ENCODE measurements around the gene CDH13.

CDH13 gene

DNA sequence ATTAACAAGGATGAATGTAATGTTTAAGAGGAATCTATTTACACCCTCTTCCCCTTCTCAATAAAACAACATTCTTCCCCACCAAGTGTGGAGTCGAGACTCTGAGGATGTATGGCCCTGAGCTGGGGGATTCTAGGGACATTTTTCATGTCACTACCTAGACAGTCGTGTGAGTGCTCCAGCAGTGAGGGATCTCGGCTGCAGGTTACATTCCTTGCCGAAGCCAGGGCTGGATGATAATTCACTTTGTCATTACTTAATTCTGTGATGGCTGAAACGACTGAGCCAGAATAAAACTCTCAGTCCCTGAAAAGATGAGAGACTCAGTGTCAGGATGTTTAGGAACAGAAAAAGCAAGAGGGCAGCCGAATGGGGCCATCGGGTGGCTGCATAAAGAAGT lies 1074.1 kb downstream of the CDH13 start:
- Histone ChIP-seq H3K4me3 (ENCODE audit: low read depth, low read length) (no peak overlapping the region), H2BK120ac (ENCODE audit: insufficient read depth, low read length, poor library complexity) (no peak overlapping the region), H4K12ac (ENCODE audit: low read depth, low read length) (no peak overlapping the region), H3K4ac (ENCODE audit: low read depth, low read length) (no peak overlapping the region), H3K4me1 (ENCODE audit: control insufficient read depth in 1 of 2, insufficient read depth in 2 of 2, low read length in 2 of 2) (no peaks in the 10 kb centered on the region), H3K18ac (ENCODE audit: low read length) (no peak overlapping the region), H2AK5ac (ENCODE audit: low read length) (no peak overlapping the region), H3K9me3 (ENCODE audit: insufficient read depth, low read depth, low read length) (no peaks in the 10 kb centered on the region), H3K79me1 (ENCODE audit: low read length) (no peaks in the 10 kb centered on the region), H3K9ac (ENCODE audit: low read length) (no peak overlapping the region), H4K91ac (ENCODE audit: low read depth, low read length) (no peak overlapping the region), H3K27me3 (ENCODE audit: insufficient read depth, low read length) (no peaks in the 10 kb centered on the region), H2AFZ (ENCODE audit: insufficient read depth, low read length, poor library complexity) (no peak overlapping the region), H2BK12ac (ENCODE audit: low read length) (no peak overlapping the region), H2BK5ac (ENCODE audit: low read depth, low read length, poor library complexity) (no peak overlapping the region), H3K14ac (ENCODE audit: low read length) (no peak overlapping the region), H3K27ac (ENCODE audit: low read depth, low read length) (no peak overlapping the region), H3K36me3 (ENCODE audit: control insufficient read depth in 1 of 2, insufficient read depth in 2 of 2, low read length in 2 of 2) (no peaks in the 10 kb centered on the region), H3K79me2 (ENCODE audit: control insufficient read depth, insufficient read depth, low read length, poor library complexity) (no peaks in the 10 kb centered on the region), H3K4me2 (ENCODE audit: low read length) (no peak overlapping the region), H4K8ac (ENCODE audit: low read depth, low read length) (no peak overlapping the region), H3K23ac (ENCODE audit: low read length) (no peak overlapping the region)
- no CpG with 5 or more reads among the region's 7 CpGs for WGBS (ENCODE audit: extremely low coverage, insufficient coverage, insufficient read length)
- no peak for DNase-seq

DNA sequence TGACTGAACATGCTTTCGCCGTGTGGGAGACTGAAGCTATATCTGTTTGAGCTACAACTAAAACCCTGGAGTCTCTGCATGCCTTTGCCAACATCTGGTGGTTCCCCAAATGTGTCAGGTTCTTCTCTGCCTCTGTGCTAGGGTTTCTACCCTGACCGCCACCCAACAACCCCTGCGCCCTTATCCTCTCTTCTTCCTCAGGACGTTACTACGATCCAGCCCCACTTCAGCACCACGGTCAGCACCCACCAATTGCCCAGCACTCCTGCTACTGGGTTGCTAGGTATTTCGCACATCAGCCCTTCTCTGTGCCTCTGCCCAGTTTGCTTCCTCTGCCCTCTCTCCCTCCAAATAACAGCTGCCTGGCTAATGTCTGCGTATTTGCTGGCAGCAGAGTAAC lies 1074.7 kb downstream of the CDH13 start:
- Histone ChIP-seq H3K27ac (ENCODE audit: low read depth, low read length) (no peak overlapping the region), H2AK5ac (ENCODE audit: low read length) (no peak overlapping the region), H2BK120ac (ENCODE audit: insufficient read depth, low read length, poor library complexity) (no peak overlapping the region), H3K79me1 (ENCODE audit: low read length) (no peaks in the 10 kb centered on the region), H3K4me3 (ENCODE audit: low read depth, low read length) (no peak overlapping the region), H2AFZ (ENCODE audit: insufficient read depth, low read length, poor library complexity) (no peak overlapping the region), H3K4me1 (ENCODE audit: control insufficient read depth in 1 of 2, insufficient read depth in 2 of 2, low read length in 2 of 2) (no peaks in the 10 kb centered on the region), H3K79me2 (ENCODE audit: control insufficient read depth, insufficient read depth, low read length, poor library complexity) (no peaks in the 10 kb centered on the region), H3K9ac (ENCODE audit: low read length) (no peak overlapping the region), H3K4ac (ENCODE audit: low read depth, low read length) (no peak overlapping the region), H3K23ac (ENCODE audit: low read length) (no peak overlapping the region), H3K27me3 (ENCODE audit: insufficient read depth, low read length) (no peaks in the 10 kb centered on the region), H4K8ac (ENCODE audit: low read depth, low read length) (no peak overlapping the region), H4K91ac (ENCODE audit: low read depth, low read length) (no peak overlapping the region), H3K4me2 (ENCODE audit: low read length) (no peak overlapping the region), H3K18ac (ENCODE audit: low read length) (no peak overlapping the region), H3K14ac (ENCODE audit: low read length) (no peak overlapping the region), H3K36me3 (ENCODE audit: control insufficient read depth in 1 of 2, insufficient read depth in 2 of 2, low read length in 2 of 2) (no peaks in the 10 kb centered on the region), H2BK12ac (ENCODE audit: low read length) (no peak overlapping the region), H4K12ac (ENCODE audit: low read depth, low read length) (no peak overlapping the region), H2BK5ac (ENCODE audit: low read depth, low read length, poor library complexity) (no peak overlapping the region), H3K9me3 (ENCODE audit: insufficient read depth, low read depth, low read length) (no peaks in the 10 kb centered on the region)
- WGBS (ENCODE audit: extremely low coverage, insufficient coverage, insufficient read length) = no CpG with 5 or more reads among the region's 9 CpGs
- peak; percentile 21 to 62 for DNase-seq

DNA sequence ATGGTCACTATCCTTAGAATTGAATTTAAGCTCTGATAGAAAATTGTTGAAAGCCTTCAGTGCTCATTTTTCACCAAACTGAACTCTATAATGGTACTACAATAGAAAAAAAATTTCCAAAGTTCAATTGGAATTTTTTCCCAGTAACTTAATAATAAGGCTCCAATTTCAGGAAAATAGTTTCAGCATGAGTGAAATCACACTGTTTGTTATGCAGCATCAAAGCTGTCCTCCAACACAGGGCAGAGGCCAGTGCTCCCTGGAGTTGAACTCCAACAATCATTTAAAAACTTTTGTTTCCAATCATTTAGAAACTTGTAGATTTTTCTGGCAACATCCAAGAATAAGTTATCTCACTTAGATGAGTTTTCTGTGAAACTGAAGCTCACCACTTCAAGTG lies 1077.9 kb downstream of the CDH13 start:
- H3K36me3 ChIP-seq (ENCODE audit: control insufficient read depth in 1 of 2, insufficient read depth in 2 of 2, low read length in 2 of 2) = no peaks in the 10 kb centered on the region
- no peak overlapping the region for H3K27ac ChIP-seq (ENCODE audit: low read depth, low read length)
- DNase-seq = peak in 1 of 2 donors; percentile 7
- no peak overlapping the region for H2BK12ac ChIP-seq (ENCODE audit: low read length)
- no peak overlapping the region for H2AK5ac ChIP-seq (ENCODE audit: low read length)
- H4K12ac ChIP-seq (ENCODE audit: low read depth, low read length) = no peak overlapping the region
- no peaks in the 10 kb centered on the region for H3K27me3 ChIP-seq (ENCODE audit: insufficient read depth, low read length)
- no peak overlapping the region for H3K9ac ChIP-seq (ENCODE audit: low read length)
- no peaks in the 10 kb centered on the region for H3K79me2 ChIP-seq (ENCODE audit: control insufficient read depth, insufficient read depth, low read length, poor library complexity)
- H2BK5ac ChIP-seq (ENCODE audit: low read depth, low read length, poor library complexity) = no peak overlapping the region
- H3K4me2 ChIP-seq (ENCODE audit: low read length) = no peak overlapping the region
- H2BK120ac ChIP-seq (ENCODE audit: insufficient read depth, low read length, poor library complexity) = no peak overlapping the region
- no peak overlapping the region for H3K23ac ChIP-seq (ENCODE audit: low read length)
- H3K4me3 ChIP-seq (ENCODE audit: low read depth, low read length) = no peak overlapping the region
- no peak overlapping the region for H3K14ac ChIP-seq (ENCODE audit: low read length)
- no peak overlapping the region for H4K91ac ChIP-seq (ENCODE audit: low read depth, low read length)
- no peaks in the 10 kb centered on the region for H3K4me1 ChIP-seq (ENCODE audit: control insufficient read depth in 1 of 2, insufficient read depth in 2 of 2, low read length in 2 of 2)
- H2AFZ ChIP-seq (ENCODE audit: insufficient read depth, low read length, poor library complexity) = no peak overlapping the region
- no peak overlapping the region for H4K8ac ChIP-seq (ENCODE audit: low read depth, low read length)
- no peaks in the 10 kb centered on the region for H3K79me1 ChIP-seq (ENCODE audit: low read length)
- H3K18ac ChIP-seq (ENCODE audit: low read length) = no peak overlapping the region
- H3K4ac ChIP-seq (ENCODE audit: low read depth, low read length) = no peak overlapping the region
- H3K9me3 ChIP-seq (ENCODE audit: insufficient read depth, low read depth, low read length) = peaks cover 2% of the 10 kb centered on the region

DNA sequence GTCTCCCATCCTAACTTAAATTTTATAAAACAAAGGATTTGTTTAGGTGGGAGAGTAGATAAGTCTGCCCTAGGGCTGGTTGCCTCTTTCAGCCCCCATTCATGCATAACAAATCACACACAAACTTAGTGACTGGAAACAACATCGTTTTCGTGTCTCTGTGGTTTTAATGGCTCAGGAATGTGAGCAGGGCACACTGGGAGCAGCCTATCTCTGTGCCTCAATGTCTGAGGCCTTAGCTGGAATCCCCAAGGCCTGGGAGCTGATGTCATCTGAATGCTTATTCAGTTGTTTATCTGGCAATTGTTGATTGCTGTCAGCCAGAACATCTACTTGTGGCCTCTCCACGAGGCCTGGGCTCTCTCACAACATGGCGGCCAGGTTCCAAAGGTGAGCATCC lies 1079.1 kb downstream of the CDH13 start:
- Histone ChIP-seq H3K4me2 (ENCODE audit: low read length) (no peak overlapping the region), H3K9me3 (ENCODE audit: insufficient read depth, low read depth, low read length) (peaks cover 2% of the 10 kb centered on the region), H2AFZ (ENCODE audit: insufficient read depth, low read length, poor library complexity) (no peak overlapping the region), H3K23ac (ENCODE audit: low read length) (no peak overlapping the region), H3K4me1 (ENCODE audit: control insufficient read depth in 1 of 2, insufficient read depth in 2 of 2, low read length in 2 of 2) (no peaks in the 10 kb centered on the region), H3K14ac (ENCODE audit: low read length) (no peak overlapping the region), H2BK5ac (ENCODE audit: low read depth, low read length, poor library complexity) (no peak overlapping the region), H3K18ac (ENCODE audit: low read length) (no peak overlapping the region), H3K27me3 (ENCODE audit: insufficient read depth, low read length) (no peaks in the 10 kb centered on the region), H3K4ac (ENCODE audit: low read depth, low read length) (no peak overlapping the region), H2BK120ac (ENCODE audit: insufficient read depth, low read length, poor library complexity) (no peak overlapping the region), H4K12ac (ENCODE audit: low read depth, low read length) (no peak overlapping the region), H3K4me3 (ENCODE audit: low read depth, low read length) (no peak overlapping the region), H2BK12ac (ENCODE audit: low read length) (no peak overlapping the region), H3K36me3 (ENCODE audit: control insufficient read depth in 1 of 2, insufficient read depth in 2 of 2, low read length in 2 of 2) (no peaks in the 10 kb centered on the region), H3K79me1 (ENCODE audit: low read length) (no peaks in the 10 kb centered on the region), H4K91ac (ENCODE audit: low read depth, low read length) (no peak overlapping the region), H2AK5ac (ENCODE audit: low read length) (no peak overlapping the region), H3K27ac (ENCODE audit: low read depth, low read length) (no peak overlapping the region), H3K9ac (ENCODE audit: low read length) (no peak overlapping the region), H3K79me2 (ENCODE audit: control insufficient read depth, insufficient read depth, low read length, poor library complexity) (no peaks in the 10 kb centered on the region), H4K8ac (ENCODE audit: low read depth, low read length) (no peak overlapping the region)
- DNase-seq = peak; percentile 66 to 75
- no CpG with 5 or more reads among the region's 4 CpGs for WGBS (ENCODE audit: extremely low coverage, insufficient coverage, insufficient read length)

All from trophoblast cell (in vitro differentiated cells and primary cell).